Heart right ventricle (tissue), 16 donors: ENCODE results near the gene GRID1. TPM values are rescaled to one million over a fixed set of nuclear protein-coding genes. Genes with fewer than 3 reads are reported as not detected.

Experiments
- ATAC-seq, 8 donors: fragments of 200-7000 bp; cut with Tn5 transposase; one replicate each; pipeline ENCODE4 v1.9.1; 2020; ENCODE audit warnings: mild to moderate bottlenecking in 8 of 8, moderate library complexity in 8 of 8, moderate number of reproducible peaks in 1 of 8
- DNase-seq, 2 donors: peaks; one replicate each; pipeline ENCODE4 v3.0.0-alpha.2; 2020
- H3K27ac ChIP-seq, 10 donors: fragments of 200-600 bp; sonication (generic) in 2 of 10; one replicate each; pipeline versions ENCODE4 v1.5.0 to v1.8.0; 2020 to 2022; ENCODE audit warnings: mild to moderate bottlenecking in 3 of 10
- H3K27me3 ChIP-seq, 7 donors: fragments of 200-600 bp; one replicate each; pipeline ENCODE4 v1.8.0; 2021 to 2022; ENCODE audit warnings: mild to moderate bottlenecking in 2 of 7
- H3K36me3 ChIP-seq, 9 donors: fragments of 200-600 bp; sonication (generic) in 1 of 9; one replicate each; pipeline versions ENCODE4 v1.5.0 to v1.8.0; 2020 to 2022; ENCODE audit warnings: mild to moderate bottlenecking in 2 of 9
- H3K4me1 ChIP-seq, 9 donors: fragments of 200-600 bp; sonication (generic) in 1 of 9; one replicate each; pipeline versions ENCODE4 v1.5.0 to v1.8.0; 2020 to 2022; ENCODE audit warnings: mild to moderate bottlenecking in 4 of 9
- H3K4me3 ChIP-seq, 10 donors: fragments of 200-600 bp; sonication (generic) in 2 of 10; one replicate each; pipeline versions ENCODE4 v1.5.0 to v1.8.0; 2020 to 2022; ENCODE audit warnings: mild to moderate bottlenecking in 7 of 10, moderate library complexity in 2 of 10
- H3K9me3 ChIP-seq, 11 donors: fragments of 200-600 bp in 10 of 11; sonication (generic) in 2 of 11; one replicate each; pipeline versions ENCODE4 v1.5.0 to v1.8.0; 2013 to 2022; ENCODE audit warnings: mild to moderate bottlenecking in 2 of 11, control low read depth in 1 of 11, moderate library complexity in 1 of 11
- CTCF ChIP-seq, 9 donors: fragments of 200-600 bp; sonication (generic) in 2 of 9; IDR thresholded peaks; one replicate each; pipeline versions ENCODE4 v1.5.0 to v1.8.0; 2021 to 2022; ENCODE audit warnings: antibody characterized with exemption in 9 of 9, mild to moderate bottlenecking in 5 of 9, moderate library complexity in 1 of 9
- WGBS, 2 donors: extraction: QIAGEN DNeasy Blood & Tissue Kit; methylation state at CpG; one replicate each; pipeline ENCODE4 v1.1.7; 2013; ENCODE audit warnings: inconsistent platforms in 1 of 2; 5-methylcytosine and 5-hydroxymethylcytosine counted together
- intact Hi-C, 10 donors: fragments of 100-400 bp; cut with DNase I; formaldehyde crosslinking; loops; one replicate each; pipeline versions ENCODE4 v1.11.1 to v1.14.2; 2022
- polyA plus RNA-seq, 2 donors: library from polyadenylated mRNA; stranded (reverse); fragments of 200-250 nt; gene quantifications; one replicate each; pipeline ENCODE4 v1.2.3, GENCODE V29; 2013
- total RNA-seq, 10 donors: library from RNA; stranded (reverse); fragmentation: NEBNext Ultra II Directional in 3 of 10; extraction: Animal tissue kit (Norgen Biotek cat#: 25700) in 3 of 10; gene quantifications; one replicate each; pipeline versions ENCODE4 v1.2.1 to v1.2.4, GENCODE V29; 2021 to 2023
- donor health status: Arrhythmogenic right ventricular cardiomyopathy.
- donor health status: ischemic (EF 13 %, LVEDD 7.1; RV severe dilation, severe dysfunction).
- donor health status: healthy with polysubstance abuse.
- donor health status: DM: no; HTN: yes; CAD: no.
- donor health status: DM: no; HTN: no; CAD: no.
- donor health status: ischemic (EF 25% LVEDD 6.9; RV normal size, moderate dysfunction).
- donor health status: ischemic (EF 25% LVEDD 5.7; RV mildly dilated, moderate dysfunction).
- donor health status: healthy.
- donor health status: DM: yes; HTN: yes; CAD: no.
- donor health status: Ischemic cardiomyopathy.
- donor health status: ischemic (EF 35%, LVEDD 5.7; RV mildly dilated, moderate dysfunction).
- donor health status: nonischemic (EF 11% LVEDD 7.7; RV severe dilation, severe dysfunction).
- donor health status: DM: yes; HTN: yes; CAD: no.
- donor health status: PGD.
- donor health status: ischemic (EF 29% LVEDD 5.4; RV normal size, mild dysfunction).
- donor health status: nonischemic (EF 23%, LVEDD 6.1; RV moderate dilation, normal function).

The GRID1 gene
- total and polyA plus RNA-seq, 12 donors = 0.44 to 3.4 (median 1.5) TPM

GRCh38 chr10:85789982-85790789 lies 576.4 kb downstream of the GRID1 start:
- DNase-seq (no peak), ATAC-seq (no peak)
- TF ChIP-seq CTCF (IDR thresholded peaks at IDR 0.05) = no peak
- no peaks in the 10 kb centered on the region for H3K36me3 ChIP-seq
- no peaks in the 10 kb centered on the region for H3K27me3 ChIP-seq
- WGBS, 2 donors = 67 to 75% methylated on average over 7 of the region's 7 CpGs
- H3K4me1 ChIP-seq = peaks cover 0 to 16% (median 5%) of the 10 kb centered on the region in 9 donors
- no peaks in the 10 kb centered on the region for H3K9me3 ChIP-seq
- H3K27ac ChIP-seq = no peak overlapping the region
- no peak overlapping the region for H3K4me3 ChIP-seq
- intact Hi-C loops = loop anchor here in 9 of 10 donors (5.0 to 10.0 kb wide), 5 partner anchors 225 to 587 kb away; partner anchors contain the start of gene GRID1 (in 1 of the 9)

GRCh38 chr10:85789125-85789524 lies 577.5 kb downstream of the GRID1 start:
- no peaks in the 10 kb centered on the region for H3K36me3 ChIP-seq
- ATAC-seq (no peak), DNase-seq (no peak)
- H3K4me3 ChIP-seq = no peak overlapping the region
- intact Hi-C loops = loop anchor here in 7 of 10 donors (5.0 to 10.0 kb wide), 3 partner anchors 573 to 588 kb away; no protein-coding TSS in a partner anchor
- H3K4me1 ChIP-seq = peaks cover 0 to 16% (median 5%) of the 10 kb centered on the region in 9 donors
- no peak overlapping the region for H3K27ac ChIP-seq
- H3K27me3 ChIP-seq = no peaks in the 10 kb centered on the region
- no peaks in the 10 kb centered on the region for H3K9me3 ChIP-seq
- 49 to 65% methylated on average over 3 of the region's 3 CpGs for WGBS, 2 donors
- TF ChIP-seq CTCF (IDR thresholded peaks at IDR 0.05) = no peak

- Histone ChIP-seq H3K9me3 (no peaks in the 10 kb centered on the region), H3K27me3 (no peaks in the 10 kb centered on the region), H3K4me1 (peaks cover 0 to 16% (median 5%) of the 10 kb centered on the region in 9 donors), H3K4me3 (no peak overlapping the region), H3K36me3 (no peaks in the 10 kb centered on the region), H3K27ac (no peak overlapping the region)
- intact Hi-C loops = loop anchor here in 7 of 10 donors (5.0 to 10.0 kb wide), 3 partner anchors 574 to 589 kb away; no protein-coding TSS in a partner anchor
- no peak for ATAC-seq
- no peak for DNase-seq
- TF ChIP-seq CTCF (IDR thresholded peaks at IDR 0.05) = no peak
- WGBS, 2 donors = 75 to 86% methylated on average over 4 of the region's 4 CpGs
Measured at GRCh38 chr10:85788570-85788969, 578.0 kb downstream of the GRID1 start.

- intact Hi-C loops = loop anchor here in 7 of 10 donors (5.0 to 10.0 kb wide), 3 partner anchors 574 to 589 kb away; no protein-coding TSS in a partner anchor
- Histone ChIP-seq H3K4me3 (no peak overlapping the region), H3K27me3 (no peaks in the 10 kb centered on the region), H3K4me1 (peaks cover 0 to 16% (median 5%) of the 10 kb centered on the region in 9 donors), H3K9me3 (no peaks in the 10 kb centered on the region), H3K36me3 (no peaks in the 10 kb centered on the region), H3K27ac (no peak overlapping the region)
- DNase-seq (no peak), ATAC-seq (no peak)
- no peak for TF ChIP-seq CTCF (IDR thresholded peaks at IDR 0.05)
- 87 to 88% methylated on average over 3 of the region's 3 CpGs for WGBS, 2 donors
Measured at GRCh38 chr10:85787881-85788280, 578.7 kb downstream of the GRID1 start.
